ENCODE measurements around the gene MMP20. TPM values are rescaled to one million over a fixed set of nuclear protein-coding genes. Genes with fewer than 3 reads are reported as not detected.

MMP20 gene
- total and polyA plus RNA-seq, 2 donors (not counting 1 experiment from before 2014, with no cell fraction given) = not detected

DNA sequence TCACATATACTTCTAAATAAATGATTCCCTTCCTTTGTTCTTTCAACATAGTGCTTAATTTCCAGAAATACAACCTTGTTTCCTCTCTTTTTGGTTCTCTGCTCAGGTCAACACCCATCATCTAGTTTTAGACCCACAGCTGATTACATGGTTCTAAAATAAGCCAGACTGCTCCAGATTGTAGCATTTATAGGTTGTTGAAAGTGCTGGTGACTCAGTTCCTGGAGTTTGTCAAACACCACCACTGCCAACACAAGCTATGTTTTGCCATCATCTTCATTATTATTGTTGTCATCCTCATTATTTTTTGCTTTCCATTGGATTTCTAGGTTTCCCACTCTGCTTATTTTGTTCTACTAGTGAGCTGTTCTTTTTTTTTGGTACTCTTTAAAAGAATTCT is 22.3 kb upstream of the MMP20 start:
- Histone ChIP-seq H3K9ac (ENCODE audit: low read length) (no peak overlapping the region), H2AFZ (ENCODE audit: insufficient read depth, low read depth, low read length, poor library complexity, severe bottlenecking) (no peak overlapping the region)

DNA sequence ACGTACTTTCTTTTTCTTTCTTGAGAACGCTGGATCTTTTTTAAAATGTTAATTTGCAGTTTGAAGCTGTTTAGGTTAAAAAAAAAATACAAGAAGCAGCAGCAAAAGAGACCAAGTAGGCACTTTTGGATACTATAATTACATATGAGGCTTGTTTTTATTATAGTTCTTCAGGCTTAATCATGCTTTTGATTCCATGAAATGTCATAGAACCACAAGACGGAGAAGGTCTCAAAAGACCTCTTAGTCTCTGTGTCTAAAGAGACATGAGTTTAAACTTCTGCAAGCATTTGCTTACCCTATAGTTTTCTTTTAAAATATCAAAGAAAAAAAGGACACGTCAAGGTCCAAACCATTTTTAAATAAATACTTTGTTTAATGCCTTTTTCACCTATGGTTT is 18.8 kb upstream of the MMP20 start:
- Mint-ChIP-seq H3K4me1 (no peaks in the 10 kb centered on the region), H3K9me3 (ENCODE audit: insufficient read depth) (no peaks in the 10 kb centered on the region), H3K27me3 (peaks cover 12% of the 10 kb centered on the region), H3K27ac (no peak overlapping the region), H3K4me3 (no peak overlapping the region)
- Histone ChIP-seq H3K27me3 (replicated peaks in 1 of 4; ENCODE audit: control extremely low read depth in 1 of 4, control insufficient read depth in 3 of 4, insufficient read depth in 4 of 4, low read length in 3 of 4) (no peaks in the 10 kb centered on the region), H3K4me2 (replicated peaks; ENCODE audit: low read depth, low read length, poor library complexity, severe bottlenecking) (no peak overlapping the region), H3K9ac (ENCODE audit: low read length) (no peak overlapping the region), H3K4me3 (ENCODE audit: control extremely low read depth in 1 of 5, extremely low read depth in 1 of 5, insufficient read depth in 1 of 5, low read depth in 2 of 5, low read length in 4 of 5) (no peak overlapping the region), H2AFZ (ENCODE audit: insufficient read depth, low read depth, low read length, poor library complexity, severe bottlenecking) (no peak overlapping the region), H3K4me1 (ENCODE audit: control insufficient read depth in 2 of 2, insufficient read depth in 2 of 2, low read length in 2 of 2) (no peaks in the 10 kb centered on the region), H3K36me3 (replicated peaks in 1 of 2; ENCODE audit: control extremely low read depth in 1 of 2, control insufficient read depth in 1 of 2, extremely low read depth in 1 of 2, insufficient read depth in 2 of 2, low read length in 1 of 2) (no peaks in the 10 kb centered on the region), H3K79me2 (ENCODE audit: control insufficient read depth, insufficient read depth, low read length) (no peaks in the 10 kb centered on the region), H3K9me3 (ENCODE audit: control extremely low read depth in 1 of 3, control insufficient read depth in 2 of 3, insufficient read depth in 1 of 3, low read length in 2 of 3) (no peaks in the 10 kb centered on the region), H4K20me1 (ENCODE audit: control insufficient read depth, insufficient read depth, low read length, poor library complexity, severe bottlenecking) (no peaks in the 10 kb centered on the region), H3K27ac (ENCODE audit: low read length in 2 of 2) (no peak overlapping the region)
- TF ChIP-seq, protein P1, sequence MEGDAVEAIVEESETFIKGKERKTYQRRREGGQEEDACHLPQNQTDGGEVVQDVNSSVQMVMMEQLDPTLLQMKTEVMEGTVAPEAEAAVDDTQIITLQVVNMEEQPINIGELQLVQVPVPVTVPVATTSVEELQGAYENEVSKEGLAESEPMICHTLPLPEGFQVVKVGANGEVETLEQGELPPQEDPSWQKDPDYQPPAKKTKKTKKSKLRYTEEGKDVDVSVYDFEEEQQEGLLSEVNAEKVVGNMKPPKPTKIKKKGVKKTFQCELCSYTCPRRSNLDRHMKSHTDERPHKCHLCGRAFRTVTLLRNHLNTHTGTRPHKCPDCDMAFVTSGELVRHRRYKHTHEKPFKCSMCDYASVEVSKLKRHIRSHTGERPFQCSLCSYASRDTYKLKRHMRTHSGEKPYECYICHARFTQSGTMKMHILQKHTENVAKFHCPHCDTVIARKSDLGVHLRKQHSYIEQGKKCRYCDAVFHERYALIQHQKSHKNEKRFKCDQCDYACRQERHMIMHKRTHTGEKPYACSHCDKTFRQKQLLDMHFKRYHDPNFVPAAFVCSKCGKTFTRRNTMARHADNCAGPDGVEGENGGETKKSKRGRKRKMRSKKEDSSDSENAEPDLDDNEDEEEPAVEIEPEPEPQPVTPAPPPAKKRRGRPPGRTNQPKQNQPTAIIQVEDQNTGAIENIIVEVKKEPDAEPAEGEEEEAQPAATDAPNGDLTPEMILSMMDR (IDR thresholded peaks at IDR 0.05) = no peak
- no peak for TF ChIP-seq EZH2 (IDR thresholded peaks at IDR 0.05; ENCODE audit: borderline replicate concordance, insufficient read depth, low read depth, low read length, poor library complexity, severe bottlenecking)
- ChIA-PET POLR2A (no interaction called here), CTCF (no interaction called here)
- no peak for DNase-seq
- ATAC-seq (ENCODE audit: low read depth) = no peak
- intact Hi-C loops (cut with micrococcal nuclease) = no loop called here
- WGBS (ENCODE audit: insufficient coverage) = no CpG with 5 or more reads among the region's 4 CpGs

More for the DNA sequence above, 22.3 kb upstream of the MMP20 start:
- Mint-ChIP-seq H3K9me3 (ENCODE audit: insufficient read depth) (no peaks in the 10 kb centered on the region), H3K27ac (no peak overlapping the region), H3K4me3 (no peak overlapping the region), H3K27me3 (peaks cover 21% of the 10 kb centered on the region), H3K4me1 (no peaks in the 10 kb centered on the region)
- Histone ChIP-seq H4K20me1 (ENCODE audit: control insufficient read depth, insufficient read depth, low read length, poor library complexity, severe bottlenecking) (no peaks in the 10 kb centered on the region), H3K9me3 (ENCODE audit: control extremely low read depth in 1 of 3, control insufficient read depth in 2 of 3, insufficient read depth in 1 of 3, low read length in 2 of 3) (no peaks in the 10 kb centered on the region), H3K27me3 (replicated peaks in 1 of 4; ENCODE audit: control extremely low read depth in 1 of 4, control insufficient read depth in 3 of 4, insufficient read depth in 4 of 4, low read length in 3 of 4) (peaks cover 0 to 3% (median 0%) of the 10 kb centered on the region in 4 experiments), H3K4me2 (replicated peaks; ENCODE audit: low read depth, low read length, poor library complexity, severe bottlenecking) (no peak overlapping the region), H3K79me2 (ENCODE audit: control insufficient read depth, insufficient read depth, low read length) (no peaks in the 10 kb centered on the region), H3K4me1 (ENCODE audit: control insufficient read depth in 2 of 2, insufficient read depth in 2 of 2, low read length in 2 of 2) (no peaks in the 10 kb centered on the region), H3K27ac (ENCODE audit: low read length in 2 of 2) (no peak overlapping the region), H3K36me3 (replicated peaks in 1 of 2; ENCODE audit: control extremely low read depth in 1 of 2, control insufficient read depth in 1 of 2, extremely low read depth in 1 of 2, insufficient read depth in 2 of 2, low read length in 1 of 2) (no peaks in the 10 kb centered on the region), H3K4me3 (ENCODE audit: control extremely low read depth in 1 of 5, extremely low read depth in 1 of 5, insufficient read depth in 1 of 5, low read depth in 2 of 5, low read length in 4 of 5) (no peak overlapping the region)
- POLR2A ChIA-PET = no interaction called here
- CTCF ChIA-PET = no interaction called here
- ATAC-seq (ENCODE audit: low read depth) (no peak), DNase-seq (no peak)
- intact Hi-C loops (cut with micrococcal nuclease) = no loop called here
- TF ChIP-seq EZH2 (IDR thresholded peaks at IDR 0.05; ENCODE audit: borderline replicate concordance, insufficient read depth, low read depth, low read length, poor library complexity, severe bottlenecking) = no peak
- TF ChIP-seq, protein P1 (IDR thresholded peaks at IDR 0.05) = no peak
